ENCODE results near the gene HAUS7.

Gene HAUS7

DNA sequence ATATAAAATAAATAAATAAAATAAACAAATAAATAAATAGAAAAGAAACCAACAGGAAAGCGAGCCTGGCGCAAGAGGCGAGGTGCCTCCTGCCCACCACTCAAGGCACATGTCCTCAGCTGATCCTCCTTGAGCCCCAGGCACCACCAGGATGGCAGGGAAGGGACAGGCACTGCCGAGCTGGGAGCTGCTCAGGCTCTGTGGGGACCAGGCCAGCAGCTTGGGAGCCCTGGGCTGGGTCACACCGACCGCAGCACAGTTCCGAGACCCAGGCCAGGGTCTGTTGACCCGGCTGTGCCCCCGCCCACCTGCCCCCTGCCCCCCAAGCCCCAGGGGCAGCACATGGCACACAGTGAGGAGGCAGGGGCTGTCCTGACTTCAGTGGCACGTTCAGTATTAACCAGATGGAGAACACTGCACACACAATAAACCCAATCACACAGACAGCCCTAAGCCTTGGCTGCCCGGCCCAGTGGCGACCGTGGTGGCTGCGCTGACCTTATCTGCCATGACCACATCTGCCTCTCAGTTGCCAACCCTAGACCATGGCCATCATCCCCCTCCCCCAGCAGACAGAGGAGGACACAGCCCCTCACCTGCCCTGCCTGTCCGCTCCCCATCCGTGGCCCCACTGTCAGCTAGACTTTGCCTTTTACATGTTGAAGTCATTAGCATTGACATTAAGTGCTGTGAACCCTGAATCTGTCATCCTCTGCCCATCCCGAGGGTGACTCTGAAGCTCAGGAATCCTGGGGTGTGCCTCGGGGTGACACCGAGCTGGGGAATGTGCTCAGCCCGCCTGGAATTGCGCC lies 21.6 kb downstream of the HAUS7 start:
- Histone ChIP-seq H3K27ac (ENCODE audit: insufficient read depth, low read length, poor library complexity, severe bottlenecking) (no peak overlapping the region), H3K4me3 (ENCODE audit: insufficient read depth, low read depth, low read length, poor library complexity, severe bottlenecking) (no peak overlapping the region), H3K27me3 (replicated peaks; ENCODE audit: control insufficient read depth, insufficient read depth, low read length, poor library complexity, severe bottlenecking) (no peaks in the 10 kb centered on the region), H3K4me1 (ENCODE audit: control insufficient read depth, insufficient read depth, low read length, poor library complexity, severe bottlenecking) (no peaks in the 10 kb centered on the region), H3K36me3 (ENCODE audit: control insufficient read depth, insufficient read depth, low read length) (no peaks in the 10 kb centered on the region), H3K9me3 (ENCODE audit: control insufficient read depth, low read length) (no peaks in the 10 kb centered on the region)
- no peak for DNase-seq

DNA sequence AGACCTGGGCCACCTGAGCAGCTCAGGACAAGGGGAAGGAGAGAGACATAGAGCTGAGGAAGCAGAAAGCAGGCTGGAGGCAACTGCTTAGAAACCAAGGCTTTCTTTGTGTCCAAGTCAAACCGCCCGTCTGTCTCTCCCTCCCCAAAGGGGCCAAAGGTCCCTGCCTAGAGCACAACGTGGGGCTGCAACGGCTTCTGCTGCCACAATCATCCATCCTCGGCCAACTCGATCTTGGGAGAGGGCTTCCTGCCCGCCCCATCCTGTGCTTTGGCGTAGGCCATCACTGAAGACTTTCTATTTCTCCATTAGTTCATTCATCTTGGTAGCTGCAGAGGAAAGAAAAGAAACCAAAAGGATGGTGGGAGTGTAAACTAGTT lies 22.8 kb downstream of the HAUS7 start:
- no peaks in the 10 kb centered on the region for H3K4me1 ChIP-seq (ENCODE audit: control insufficient read depth, insufficient read depth, low read length, poor library complexity, severe bottlenecking)
- H3K27me3 ChIP-seq (replicated peaks; ENCODE audit: control insufficient read depth, insufficient read depth, low read length, poor library complexity, severe bottlenecking) = no peaks in the 10 kb centered on the region
- no peak overlapping the region for H3K4me3 ChIP-seq (ENCODE audit: insufficient read depth, low read depth, low read length, poor library complexity, severe bottlenecking)
- no peaks in the 10 kb centered on the region for H3K36me3 ChIP-seq (ENCODE audit: control insufficient read depth, insufficient read depth, low read length)
- no peak for DNase-seq
- H3K9me3 ChIP-seq (ENCODE audit: control insufficient read depth, low read length) = no peaks in the 10 kb centered on the region
- H3K27ac ChIP-seq (ENCODE audit: insufficient read depth, low read length, poor library complexity, severe bottlenecking) = no peak overlapping the region

DNA sequence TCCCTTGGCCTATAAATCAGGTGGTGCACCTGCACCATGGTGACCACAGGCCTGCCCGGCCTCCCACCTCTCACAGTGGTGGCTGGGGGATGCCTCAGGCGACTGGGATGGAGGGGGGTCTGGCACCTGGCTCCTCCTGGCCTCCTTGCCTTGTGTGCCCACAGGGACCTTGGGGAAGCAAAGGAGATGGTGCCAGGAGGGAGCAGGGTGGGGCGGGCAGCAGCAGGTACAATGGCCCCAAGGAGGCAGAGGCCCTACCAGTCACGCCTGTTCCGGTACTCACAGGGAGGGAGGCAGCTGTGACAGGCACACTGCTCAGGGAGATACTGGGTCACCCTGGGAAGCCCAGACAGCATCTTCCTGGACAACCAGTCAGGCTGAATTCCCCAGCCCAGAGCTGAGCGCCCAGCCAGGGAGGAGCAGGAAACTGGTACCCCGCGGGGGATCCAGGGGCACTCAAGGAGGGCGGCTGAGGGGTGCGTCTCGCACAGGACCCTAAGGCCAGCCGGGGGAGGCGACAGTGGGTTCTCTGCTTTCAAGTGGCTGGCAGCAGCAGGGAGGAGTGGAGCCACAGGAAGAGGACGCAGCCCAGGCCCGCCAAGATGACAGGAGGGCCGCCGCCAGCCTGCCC lies 23.3 kb downstream of the HAUS7 start:
- H3K36me3 ChIP-seq (ENCODE audit: control insufficient read depth, insufficient read depth, low read length) = no peaks in the 10 kb centered on the region
- H3K4me3 ChIP-seq (ENCODE audit: insufficient read depth, low read depth, low read length, poor library complexity, severe bottlenecking) = no peak overlapping the region
- H3K27me3 ChIP-seq (replicated peaks; ENCODE audit: control insufficient read depth, insufficient read depth, low read length, poor library complexity, severe bottlenecking) = no peaks in the 10 kb centered on the region
- no peaks in the 10 kb centered on the region for H3K9me3 ChIP-seq (ENCODE audit: control insufficient read depth, low read length)
- no peak overlapping the region for H3K27ac ChIP-seq (ENCODE audit: insufficient read depth, low read length, poor library complexity, severe bottlenecking)
- DNase-seq = no peak
- H3K4me1 ChIP-seq (ENCODE audit: control insufficient read depth, insufficient read depth, low read length, poor library complexity, severe bottlenecking) = no peaks in the 10 kb centered on the region

DNA sequence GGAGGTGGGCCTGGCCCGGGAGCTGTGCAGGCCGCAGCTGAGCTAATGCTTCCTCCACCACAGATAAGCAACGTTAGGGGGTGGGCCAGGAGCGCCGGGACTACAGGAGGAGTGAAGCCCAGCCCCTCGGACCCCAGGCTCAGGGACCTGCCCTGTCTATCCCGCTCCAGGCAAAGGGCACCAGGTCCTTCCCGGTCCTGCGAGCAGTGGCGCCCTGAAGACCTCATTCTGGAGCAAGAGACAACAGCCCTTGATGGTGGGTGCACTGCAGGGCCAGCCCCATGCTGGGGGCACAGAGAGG lies 23.8 kb downstream of the HAUS7 start:
- no peaks in the 10 kb centered on the region for H3K27me3 ChIP-seq (replicated peaks; ENCODE audit: control insufficient read depth, insufficient read depth, low read length, poor library complexity, severe bottlenecking)
- H3K4me1 ChIP-seq (ENCODE audit: control insufficient read depth, insufficient read depth, low read length, poor library complexity, severe bottlenecking) = no peaks in the 10 kb centered on the region
- no peak overlapping the region for H3K4me3 ChIP-seq (ENCODE audit: insufficient read depth, low read depth, low read length, poor library complexity, severe bottlenecking)
- no peaks in the 10 kb centered on the region for H3K36me3 ChIP-seq (ENCODE audit: control insufficient read depth, insufficient read depth, low read length)
- no peak overlapping the region for H3K27ac ChIP-seq (ENCODE audit: insufficient read depth, low read length, poor library complexity, severe bottlenecking)
- DNase-seq = no peak
- H3K9me3 ChIP-seq (ENCODE audit: control insufficient read depth, low read length) = no peaks in the 10 kb centered on the region

DNA sequence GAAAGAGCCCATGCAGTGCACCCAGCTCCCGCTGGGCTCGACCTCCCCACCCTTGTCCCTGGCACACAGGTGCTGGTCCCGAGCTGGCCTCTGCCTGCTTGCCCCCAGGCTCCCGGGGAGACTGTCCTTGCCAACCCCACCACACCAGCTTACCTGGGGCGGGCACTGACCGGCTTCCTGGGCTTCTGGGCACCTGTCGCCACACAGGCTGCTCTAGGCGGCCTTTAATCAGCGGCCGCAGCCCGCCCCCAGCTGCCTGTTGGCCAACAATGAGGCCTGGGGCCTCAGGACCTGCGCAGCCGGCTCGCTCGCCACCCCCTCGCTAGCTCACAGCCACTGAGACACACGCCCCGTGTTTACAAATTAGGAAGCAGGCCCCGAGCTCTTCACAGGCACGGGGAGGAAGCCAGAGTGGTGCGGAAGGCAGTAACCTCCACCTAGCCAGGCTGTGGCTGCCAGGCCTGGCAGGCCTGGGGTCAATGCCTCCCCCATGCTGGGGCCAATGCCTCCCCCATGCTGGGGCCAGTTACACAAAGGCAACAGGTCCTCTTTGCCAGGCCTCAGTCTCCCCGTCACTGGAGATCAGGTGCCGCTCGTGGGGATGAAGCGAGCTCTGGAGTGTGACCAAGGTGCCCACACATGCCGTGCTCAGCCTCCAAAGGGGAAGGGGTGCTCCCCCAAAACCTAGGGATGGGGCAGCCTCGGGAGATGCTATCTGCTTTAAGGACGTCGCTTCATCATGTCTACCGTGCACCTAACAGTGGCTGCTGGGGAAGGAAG lies 24.3 kb downstream of the HAUS7 start, which contains the start of gene TREX2:
TSS of gene TREX2 (minus strand) at position 201 of the 780 bp plus-strand sequence. CDS start 626 bp downstream, outside the sequence.
- H3K36me3 ChIP-seq (ENCODE audit: control insufficient read depth, insufficient read depth, low read length) = no peaks in the 10 kb centered on the region
- H3K4me1 ChIP-seq (ENCODE audit: control insufficient read depth, insufficient read depth, low read length, poor library complexity, severe bottlenecking) = no peaks in the 10 kb centered on the region
- H3K27me3 ChIP-seq (replicated peaks; ENCODE audit: control insufficient read depth, insufficient read depth, low read length, poor library complexity, severe bottlenecking) = no peaks in the 10 kb centered on the region
- no peak for DNase-seq
- H3K27ac ChIP-seq (ENCODE audit: insufficient read depth, low read length, poor library complexity, severe bottlenecking) = no peak within 1 kb of the TSS
- H3K9me3 ChIP-seq (ENCODE audit: control insufficient read depth, low read length) = no peaks in the 10 kb centered on the region
- no peak within 1 kb of the TSS for H3K4me3 ChIP-seq (ENCODE audit: insufficient read depth, low read depth, low read length, poor library complexity, severe bottlenecking)

DNA sequence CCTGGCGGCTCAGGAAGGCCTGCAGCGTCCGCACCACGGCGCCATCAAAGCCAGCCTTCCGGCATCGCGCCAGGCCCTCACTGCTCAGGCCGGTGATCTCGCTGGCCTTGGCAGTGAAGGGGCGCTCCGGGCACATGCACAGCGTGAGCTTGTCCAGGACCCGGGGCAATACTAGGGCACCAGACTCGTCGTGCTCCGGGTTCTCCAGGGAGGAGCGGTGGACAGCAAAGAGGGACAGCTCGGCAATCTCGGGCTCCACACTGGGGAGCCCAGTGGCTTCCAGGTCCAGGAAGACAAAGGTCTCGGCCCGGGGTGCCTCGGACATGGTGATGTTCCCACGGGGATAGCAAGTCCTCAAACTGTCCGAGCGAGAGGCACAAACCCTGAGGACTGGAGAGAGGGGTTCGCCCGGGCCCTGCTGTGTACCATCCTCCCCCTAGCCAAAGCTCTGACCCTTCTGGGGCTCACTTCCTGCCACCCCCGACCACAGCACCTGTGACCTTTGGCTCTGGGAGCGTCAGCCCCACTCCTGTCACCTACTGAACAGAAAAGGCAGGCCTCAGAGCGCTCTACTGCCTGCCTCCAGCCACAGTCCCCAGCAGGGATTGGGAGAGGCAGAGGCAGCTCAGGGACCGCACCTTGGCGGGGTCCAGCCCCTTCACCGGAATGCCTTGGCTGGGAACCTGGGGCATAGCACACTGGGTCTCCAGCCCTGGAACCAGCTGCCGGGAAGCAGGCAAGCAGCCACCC lies 25.1 kb downstream of the HAUS7 start:
- Histone ChIP-seq H3K36me3 (ENCODE audit: control insufficient read depth, insufficient read depth, low read length) (no peaks in the 10 kb centered on the region), H3K27me3 (replicated peaks; ENCODE audit: control insufficient read depth, insufficient read depth, low read length, poor library complexity, severe bottlenecking) (no peaks in the 10 kb centered on the region), H3K9me3 (ENCODE audit: control insufficient read depth, low read length) (no peaks in the 10 kb centered on the region), H3K27ac (ENCODE audit: insufficient read depth, low read length, poor library complexity, severe bottlenecking) (no peak overlapping the region), H3K4me1 (ENCODE audit: control insufficient read depth, insufficient read depth, low read length, poor library complexity, severe bottlenecking) (no peaks in the 10 kb centered on the region), H3K4me3 (ENCODE audit: insufficient read depth, low read depth, low read length, poor library complexity, severe bottlenecking) (no peak overlapping the region)
- no peak for DNase-seq

DNA sequence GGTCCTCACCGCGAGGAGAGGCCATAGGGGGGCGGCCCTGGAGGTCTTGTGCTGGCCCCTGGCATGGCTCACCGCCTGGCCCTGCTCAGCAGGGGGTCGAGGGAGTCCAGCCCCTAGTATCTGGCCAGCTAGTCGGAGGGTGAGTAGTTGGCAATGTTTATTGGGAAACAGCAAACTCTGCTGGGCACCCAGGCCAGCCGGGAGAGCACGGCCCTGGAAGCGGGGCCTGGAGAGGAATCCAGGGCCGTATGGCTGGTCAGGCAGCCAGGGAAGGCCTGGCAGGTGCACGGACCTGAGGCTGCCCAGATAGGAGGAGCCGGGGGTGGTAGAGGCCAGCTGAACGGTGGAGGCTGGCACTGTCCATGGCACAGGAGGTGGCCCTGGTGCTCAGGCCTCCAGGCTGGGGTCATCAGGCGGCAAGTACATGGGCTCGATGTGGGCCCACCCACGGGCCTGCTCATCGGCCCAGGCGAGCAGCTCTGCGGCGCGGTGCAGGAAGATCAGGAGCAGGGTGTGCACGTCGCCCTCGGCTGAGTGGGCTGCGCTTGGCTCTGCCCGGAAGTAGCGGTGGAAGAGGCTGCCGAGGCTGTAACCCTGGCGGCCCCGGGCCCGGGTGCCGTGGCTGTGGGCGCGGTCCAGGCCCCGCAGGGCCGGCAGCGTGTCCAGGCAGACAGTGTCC lies 25.9 kb downstream of the HAUS7 start:
- DNase-seq = no peak
- Histone ChIP-seq H3K4me1 (ENCODE audit: control insufficient read depth, insufficient read depth, low read length, poor library complexity, severe bottlenecking) (no peaks in the 10 kb centered on the region), H3K27ac (ENCODE audit: insufficient read depth, low read length, poor library complexity, severe bottlenecking) (no peak overlapping the region), H3K9me3 (ENCODE audit: control insufficient read depth, low read length) (no peaks in the 10 kb centered on the region), H3K27me3 (replicated peaks; ENCODE audit: control insufficient read depth, insufficient read depth, low read length, poor library complexity, severe bottlenecking) (no peaks in the 10 kb centered on the region), H3K36me3 (ENCODE audit: control insufficient read depth, insufficient read depth, low read length) (no peaks in the 10 kb centered on the region), H3K4me3 (ENCODE audit: insufficient read depth, low read depth, low read length, poor library complexity, severe bottlenecking) (no peak overlapping the region)

DNA sequence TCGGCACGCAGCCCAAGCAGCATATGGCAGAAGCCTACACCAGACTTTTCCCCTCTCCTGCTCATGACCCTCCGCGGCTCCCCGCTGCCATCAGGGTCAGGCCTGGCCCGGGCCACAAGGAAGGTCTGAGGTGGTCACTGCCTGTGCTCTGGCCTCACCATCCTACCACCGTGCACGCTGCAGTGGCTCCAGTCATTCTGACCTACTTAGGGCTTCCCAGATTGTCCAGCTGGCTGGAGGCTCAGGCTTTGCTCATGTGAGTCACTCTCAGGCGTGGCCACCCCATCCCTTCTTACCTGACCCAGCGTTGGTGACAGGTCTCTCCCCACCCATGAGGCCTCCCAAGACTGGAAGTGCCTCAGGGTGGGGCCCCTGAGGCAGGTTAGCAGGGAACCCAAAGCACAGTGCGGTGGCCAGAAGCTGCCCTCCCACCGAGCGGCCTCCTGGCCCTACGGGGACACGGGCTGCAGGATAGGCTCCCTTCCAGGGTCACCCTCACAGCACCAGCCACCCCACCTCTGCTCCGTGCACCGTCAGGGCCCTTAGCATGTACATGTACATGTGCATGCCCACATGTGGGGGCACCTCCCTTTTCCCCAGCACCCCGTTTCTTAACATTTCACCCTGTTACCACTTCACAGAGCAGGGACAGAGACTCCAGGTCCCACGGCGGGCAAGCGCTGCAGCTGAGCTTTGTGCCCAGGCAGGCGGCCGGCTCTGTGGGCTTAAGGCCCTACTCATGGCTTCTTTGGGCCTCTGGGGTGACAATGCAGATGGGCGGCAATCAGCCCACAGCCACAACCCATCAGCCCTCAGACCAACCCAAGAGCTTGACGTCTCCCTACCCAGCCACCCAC lies 26.7 kb downstream of the HAUS7 start:
- H3K27me3 ChIP-seq (replicated peaks; ENCODE audit: control insufficient read depth, insufficient read depth, low read length, poor library complexity, severe bottlenecking) = no peaks in the 10 kb centered on the region
- H3K4me3 ChIP-seq (ENCODE audit: insufficient read depth, low read depth, low read length, poor library complexity, severe bottlenecking) = no peak overlapping the region
- H3K4me1 ChIP-seq (ENCODE audit: control insufficient read depth, insufficient read depth, low read length, poor library complexity, severe bottlenecking) = no peaks in the 10 kb centered on the region
- DNase-seq = no peak
- no peaks in the 10 kb centered on the region for H3K9me3 ChIP-seq (ENCODE audit: control insufficient read depth, low read length)
- no peak overlapping the region for H3K27ac ChIP-seq (ENCODE audit: insufficient read depth, low read length, poor library complexity, severe bottlenecking)
- H3K36me3 ChIP-seq (ENCODE audit: control insufficient read depth, insufficient read depth, low read length) = no peaks in the 10 kb centered on the region

DNA sequence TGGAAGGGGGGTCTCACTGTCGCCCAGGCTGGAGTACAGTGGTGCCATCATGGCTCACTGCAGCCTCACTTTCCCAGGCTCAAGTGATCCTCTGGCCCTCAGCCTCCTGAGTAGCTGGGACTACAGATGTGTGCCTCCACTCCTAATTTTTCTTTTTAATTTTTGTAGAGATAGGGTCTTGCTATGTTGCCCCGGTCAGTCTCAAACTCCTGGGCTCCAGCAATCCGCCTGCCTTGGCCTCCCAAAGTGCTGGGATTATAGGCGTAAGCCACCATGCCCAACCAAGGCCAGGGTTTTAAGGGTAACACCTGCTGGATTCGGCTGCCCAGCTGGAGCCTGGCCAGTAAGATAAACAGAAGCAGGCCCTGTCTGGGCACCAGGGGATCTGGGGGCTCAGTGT lies 27.9 kb downstream of the HAUS7 start:
- no peak for DNase-seq
- H3K4me3 ChIP-seq (ENCODE audit: insufficient read depth, low read depth, low read length, poor library complexity, severe bottlenecking) = no peak overlapping the region
- H3K27me3 ChIP-seq (replicated peaks; ENCODE audit: control insufficient read depth, insufficient read depth, low read length, poor library complexity, severe bottlenecking) = no peaks in the 10 kb centered on the region
- no peak overlapping the region for H3K27ac ChIP-seq (ENCODE audit: insufficient read depth, low read length, poor library complexity, severe bottlenecking)
- H3K4me1 ChIP-seq (ENCODE audit: control insufficient read depth, insufficient read depth, low read length, poor library complexity, severe bottlenecking) = no peaks in the 10 kb centered on the region
- H3K36me3 ChIP-seq (ENCODE audit: control insufficient read depth, insufficient read depth, low read length) = no peaks in the 10 kb centered on the region
- H3K9me3 ChIP-seq (ENCODE audit: control insufficient read depth, low read length) = no peaks in the 10 kb centered on the region
